Measurements from ENCODE around the gene SASH1.

DNA sequence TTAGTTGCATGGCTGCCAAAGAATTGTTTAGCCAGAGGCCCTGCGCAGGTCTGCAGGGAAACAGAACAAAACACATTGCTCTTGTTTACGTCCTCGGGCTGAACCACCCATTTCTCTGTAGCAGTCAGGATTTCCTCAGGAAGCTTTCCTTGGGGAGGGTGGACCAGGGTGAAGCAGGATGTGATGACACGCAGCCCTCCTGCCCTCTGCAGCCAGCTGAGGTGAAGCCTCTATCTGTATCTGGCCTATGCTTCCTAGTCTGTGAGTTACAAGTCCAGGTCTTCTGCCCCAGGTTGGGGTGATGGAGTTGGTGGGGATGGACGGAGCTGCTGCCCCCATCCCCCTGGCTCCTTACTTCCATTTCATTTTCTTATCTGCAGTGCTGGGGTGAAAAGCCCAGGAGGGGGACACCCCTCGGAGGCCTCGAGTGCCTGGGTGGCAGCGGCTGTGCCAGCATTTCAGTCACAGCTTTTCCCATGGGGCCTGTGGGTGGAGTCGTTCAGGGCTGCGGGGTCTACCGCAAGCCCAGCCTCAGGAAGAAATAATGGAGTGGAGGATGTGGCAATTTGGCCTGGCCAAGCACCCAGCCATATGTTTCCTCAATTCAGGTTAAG is 24.9 kb downstream of the SASH1 start:
- no peak for TF ChIP-seq EZH2 (IDR thresholded peaks at IDR 0.05)
- TF ChIP-seq, protein P1, sequence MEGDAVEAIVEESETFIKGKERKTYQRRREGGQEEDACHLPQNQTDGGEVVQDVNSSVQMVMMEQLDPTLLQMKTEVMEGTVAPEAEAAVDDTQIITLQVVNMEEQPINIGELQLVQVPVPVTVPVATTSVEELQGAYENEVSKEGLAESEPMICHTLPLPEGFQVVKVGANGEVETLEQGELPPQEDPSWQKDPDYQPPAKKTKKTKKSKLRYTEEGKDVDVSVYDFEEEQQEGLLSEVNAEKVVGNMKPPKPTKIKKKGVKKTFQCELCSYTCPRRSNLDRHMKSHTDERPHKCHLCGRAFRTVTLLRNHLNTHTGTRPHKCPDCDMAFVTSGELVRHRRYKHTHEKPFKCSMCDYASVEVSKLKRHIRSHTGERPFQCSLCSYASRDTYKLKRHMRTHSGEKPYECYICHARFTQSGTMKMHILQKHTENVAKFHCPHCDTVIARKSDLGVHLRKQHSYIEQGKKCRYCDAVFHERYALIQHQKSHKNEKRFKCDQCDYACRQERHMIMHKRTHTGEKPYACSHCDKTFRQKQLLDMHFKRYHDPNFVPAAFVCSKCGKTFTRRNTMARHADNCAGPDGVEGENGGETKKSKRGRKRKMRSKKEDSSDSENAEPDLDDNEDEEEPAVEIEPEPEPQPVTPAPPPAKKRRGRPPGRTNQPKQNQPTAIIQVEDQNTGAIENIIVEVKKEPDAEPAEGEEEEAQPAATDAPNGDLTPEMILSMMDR (IDR thresholded peaks at IDR 0.05), result no peak
